ENCODE measurements around the gene RNF215. TPM values are rescaled to one million over a fixed set of nuclear protein-coding genes. Genes with fewer than 3 reads are reported as not detected.

Gene RNF215
- total and polyA plus RNA-seq, 10 of the 15 experiments (the other 5 are each of a cell fraction or from before 2014, with no cell fraction given): 0.31 to 7.6 (median 3.0) TPM; not detected in 1

DNA sequence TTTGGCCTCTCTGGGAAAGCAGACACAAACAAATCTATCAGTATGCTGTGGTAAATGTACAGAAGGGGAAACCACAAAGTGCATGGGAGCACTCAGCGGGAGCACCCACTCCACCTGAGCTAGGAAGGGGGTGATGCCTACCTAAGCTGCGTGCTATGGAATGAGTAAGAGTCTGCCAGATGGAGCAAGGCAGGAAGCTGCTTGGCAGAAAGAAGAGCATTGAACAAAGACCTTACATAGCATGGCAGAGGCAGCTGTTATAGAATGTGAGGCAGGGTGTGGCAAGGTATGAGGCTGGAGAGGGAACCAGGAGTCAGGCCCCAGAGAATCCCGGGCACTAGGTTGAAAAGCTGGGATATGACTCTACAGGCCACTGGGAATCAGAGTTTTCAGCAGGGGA is 24.6 kb upstream of the RNF215 start:
- Histone ChIP-seq H3K4me3 (no peak overlapping the region), H3K27me3 (replicated peaks in 1 of 2; ENCODE audit: control insufficient read depth in 2 of 2, insufficient read depth in 2 of 2, low read length in 1 of 2) (no peaks in the 10 kb centered on the region), H3K4me2 (ENCODE audit: control insufficient read depth, insufficient read depth) (no peak overlapping the region), H2AFZ (ENCODE audit: control insufficient read depth, low read depth, low read length) (no peak overlapping the region), H3K27ac (ENCODE audit: control insufficient read depth, insufficient read depth) (no peak overlapping the region), H3K79me2 (ENCODE audit: control insufficient read depth, insufficient read depth, low read length) (no peaks in the 10 kb centered on the region), H4K20me1 (ENCODE audit: control insufficient read depth, insufficient read depth) (no peaks in the 10 kb centered on the region), H3K36me3 (ENCODE audit: control insufficient read depth in 2 of 2, insufficient read depth in 2 of 2, low read length in 1 of 2) (no peaks in the 10 kb centered on the region; a peak in 1 of 4 replicates), H3K9me3 (replicated peaks; ENCODE audit: control insufficient read depth, insufficient read depth, low read length) (no peaks in the 10 kb centered on the region), H3K9ac (ENCODE audit: control insufficient read depth, insufficient read depth, low read length) (no peak overlapping the region), H3K4me1 (ENCODE audit: control insufficient read depth, insufficient read depth, low read length) (no peaks in the 10 kb centered on the region)
- WGBS (ENCODE audit: insufficient coverage, insufficient replicate concordance, low lambda C conversion rate, missing lambda C conversion rate): 64% methylated on average over 3 of the region's 3 CpGs
- ChIA-PET RAD21 (ENCODE audit: unreplicated experiment) (interaction anchor here (1.8 kb wide), 1 partner anchor 19 kb away, joined by 4 read pairs; no protein-coding TSS in a partner anchor), SMC1A (ENCODE audit: uncharacterized antibody, unreplicated experiment) (interaction anchor here (1.4 to 2.3 kb wide), 2 partner anchors 10 to 11 kb away, joined by 5 to 13 read pairs; no protein-coding TSS in a partner anchor), POLR2A (interaction anchor here (0.8 to 2.9 kb wide), 3 partner anchors 10 to 15 kb away, joined by 3 to 19 read pairs (median 11); partner anchors contain the start of gene SEC14L2), CTCF (interaction anchor here (1.1 to 2.8 kb wide), 3 partner anchors 10 to 123 kb away, joined by 3 to 11 read pairs (median 9); partner anchors contain the start of gene CASTOR1)
- ATAC-seq: no peak
- TF ChIP-seq NFXL1 (IDR thresholded peaks at IDR 0.05; ENCODE audit: borderline replicate concordance): 0 out of 2 replicates have a peak, but pooled peaks have one; percentile 71
- no peak for TF ChIP-seq PML (IDR thresholded peaks at IDR 0.05; ENCODE audit: low read length)
- in situ Hi-C loops (cut with MboI): no loop called here
- DNase-seq (ENCODE audit: low read depth, low spot score): no peak
- FAIRE-seq: no peak
- BruUV-seq (replicated peaks): no TSS peak
- intact Hi-C loops (cut with micrococcal nuclease; ENCODE audit: unreplicated experiment): no loop called here

DNA sequence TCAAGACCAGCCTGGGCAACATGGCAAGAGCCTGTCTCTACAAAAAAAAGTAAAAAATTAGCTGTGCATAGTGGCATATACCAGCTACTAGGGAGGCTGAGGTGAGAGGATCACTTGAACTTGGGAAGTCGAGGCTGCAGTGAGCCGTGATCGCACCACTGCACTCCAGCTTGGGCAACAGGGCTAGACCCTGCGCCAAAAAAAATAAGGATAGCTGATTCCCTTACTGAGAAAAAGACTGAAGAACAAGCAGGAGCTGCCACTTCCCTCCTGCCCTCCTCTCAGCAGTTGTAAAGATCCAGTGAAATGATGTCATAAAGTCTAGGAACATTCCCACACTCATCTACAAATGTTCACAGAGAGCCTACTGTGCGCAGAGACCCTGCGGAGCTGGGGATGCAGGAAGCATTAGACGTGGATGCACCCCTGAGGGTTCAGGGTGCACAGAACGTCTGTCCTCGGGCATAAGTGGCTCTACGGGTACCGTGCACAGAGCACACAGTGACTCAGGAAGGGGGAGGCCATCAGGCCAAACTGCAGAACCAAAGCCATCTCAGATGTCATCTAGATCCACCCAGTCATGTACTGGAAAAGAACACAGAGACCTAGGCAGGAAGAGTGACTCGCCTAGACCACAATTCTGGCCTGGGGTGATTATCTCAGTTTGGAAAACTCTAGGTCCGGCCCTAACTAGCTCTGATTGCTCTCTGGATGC is 21.3 kb upstream of the RNF215 start:
- BruUV-seq (replicated peaks): no TSS peak
- CTCF ChIA-PET: interaction anchor here (1.5 kb wide), 1 partner anchor 16 kb away, joined by 4 read pairs; the partner anchor contains the start of gene MTFP1

More for the DNA sequence above, 21.3 kb upstream of the RNF215 start:
- Histone ChIP-seq H3K27ac (ENCODE audit: control insufficient read depth, insufficient read depth) (no peak overlapping the region), H3K4me3 (no peak overlapping the region), H3K9me3 (replicated peaks; ENCODE audit: control insufficient read depth, insufficient read depth, low read length) (no peaks in the 10 kb centered on the region), H3K36me3 (ENCODE audit: control insufficient read depth in 2 of 2, insufficient read depth in 2 of 2, low read length in 1 of 2) (no peaks in the 10 kb centered on the region; a peak in 1 of 4 replicates), H3K9ac (ENCODE audit: control insufficient read depth, insufficient read depth, low read length) (no peak overlapping the region), H3K4me2 (ENCODE audit: control insufficient read depth, insufficient read depth) (no peak overlapping the region), H4K20me1 (ENCODE audit: control insufficient read depth, insufficient read depth) (no peaks in the 10 kb centered on the region), H3K79me2 (ENCODE audit: control insufficient read depth, insufficient read depth, low read length) (no peaks in the 10 kb centered on the region), H3K27me3 (replicated peaks in 1 of 2; ENCODE audit: control insufficient read depth in 2 of 2, insufficient read depth in 2 of 2, low read length in 1 of 2) (no peaks in the 10 kb centered on the region), H3K4me1 (ENCODE audit: control insufficient read depth, insufficient read depth, low read length) (no peaks in the 10 kb centered on the region), H2AFZ (ENCODE audit: control insufficient read depth, low read depth, low read length) (no peak overlapping the region)
- ChIA-PET RAD21 (ENCODE audit: unreplicated experiment) (no interaction called here), SMC1A (ENCODE audit: uncharacterized antibody, unreplicated experiment) (interaction anchor here (1.3 kb wide), 1 partner anchor 14 kb away, joined by 3 read pairs; no protein-coding TSS in a partner anchor), POLR2A (no interaction called here)
- no peak for ATAC-seq
- WGBS (ENCODE audit: insufficient coverage, insufficient replicate concordance, low lambda C conversion rate, missing lambda C conversion rate): 89% methylated on average over 13 of the region's 13 CpGs
- no peak for DNase-seq (ENCODE audit: low read depth, low spot score)
- no peak for FAIRE-seq
- intact Hi-C loops (cut with micrococcal nuclease; ENCODE audit: unreplicated experiment) (no loop called here), in situ Hi-C loops (cut with MboI) (no loop called here)
- TF ChIP-seq POLR2AphosphoS2 (IDR thresholded peaks at IDR 0.05; ENCODE audit: low read depth, low read length) (no peak), CHD2 (IDR thresholded peaks at IDR 0.05; ENCODE audit: borderline replicate concordance, low read depth, low read length) (no peak), MEF2B (IDR thresholded peaks at IDR 0.05; ENCODE audit: partially characterized antibody, poor library complexity, severe bottlenecking) (no peak), POLR2A (IDR thresholded peaks at IDR 0.05; ENCODE audit: low read depth, low read length) (no peak), SUZ12 (IDR thresholded peaks at IDR 0.05; ENCODE audit: unreplicated experiment) (no peak)
- TF ChIP-seq, protein P1, sequence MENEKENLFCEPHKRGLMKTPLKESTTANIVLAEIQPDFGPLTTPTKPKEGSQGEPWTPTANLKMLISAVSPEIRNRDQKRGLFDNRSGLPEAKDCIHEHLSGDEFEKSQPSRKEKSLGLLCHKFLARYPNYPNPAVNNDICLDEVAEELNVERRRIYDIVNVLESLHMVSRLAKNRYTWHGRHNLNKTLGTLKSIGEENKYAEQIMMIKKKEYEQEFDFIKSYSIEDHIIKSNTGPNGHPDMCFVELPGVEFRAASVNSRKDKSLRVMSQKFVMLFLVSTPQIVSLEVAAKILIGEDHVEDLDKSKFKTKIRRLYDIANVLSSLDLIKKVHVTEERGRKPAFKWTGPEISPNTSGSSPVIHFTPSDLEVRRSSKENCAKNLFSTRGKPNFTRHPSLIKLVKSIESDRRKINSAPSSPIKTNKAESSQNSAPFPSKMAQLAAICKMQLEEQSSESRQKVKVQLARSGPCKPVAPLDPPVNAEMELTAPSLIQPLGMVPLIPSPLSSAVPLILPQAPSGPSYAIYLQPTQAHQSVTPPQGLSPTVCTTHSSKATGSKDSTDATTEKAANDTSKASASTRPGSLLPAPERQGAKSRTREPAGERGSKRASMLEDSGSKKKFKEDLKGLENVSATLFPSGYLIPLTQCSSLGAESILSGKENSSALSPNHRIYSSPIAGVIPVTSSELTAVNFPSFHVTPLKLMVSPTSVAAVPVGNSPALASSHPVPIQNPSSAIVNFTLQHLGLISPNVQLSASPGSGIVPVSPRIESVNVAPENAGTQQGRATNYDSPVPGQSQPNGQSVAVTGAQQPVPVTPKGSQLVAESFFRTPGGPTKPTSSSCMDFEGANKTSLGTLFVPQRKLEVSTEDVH (IDR thresholded peaks at IDR 0.05; ENCODE audit: low read depth, partially characterized antibody): no peak
- TF ChIP-seq, protein P2, sequence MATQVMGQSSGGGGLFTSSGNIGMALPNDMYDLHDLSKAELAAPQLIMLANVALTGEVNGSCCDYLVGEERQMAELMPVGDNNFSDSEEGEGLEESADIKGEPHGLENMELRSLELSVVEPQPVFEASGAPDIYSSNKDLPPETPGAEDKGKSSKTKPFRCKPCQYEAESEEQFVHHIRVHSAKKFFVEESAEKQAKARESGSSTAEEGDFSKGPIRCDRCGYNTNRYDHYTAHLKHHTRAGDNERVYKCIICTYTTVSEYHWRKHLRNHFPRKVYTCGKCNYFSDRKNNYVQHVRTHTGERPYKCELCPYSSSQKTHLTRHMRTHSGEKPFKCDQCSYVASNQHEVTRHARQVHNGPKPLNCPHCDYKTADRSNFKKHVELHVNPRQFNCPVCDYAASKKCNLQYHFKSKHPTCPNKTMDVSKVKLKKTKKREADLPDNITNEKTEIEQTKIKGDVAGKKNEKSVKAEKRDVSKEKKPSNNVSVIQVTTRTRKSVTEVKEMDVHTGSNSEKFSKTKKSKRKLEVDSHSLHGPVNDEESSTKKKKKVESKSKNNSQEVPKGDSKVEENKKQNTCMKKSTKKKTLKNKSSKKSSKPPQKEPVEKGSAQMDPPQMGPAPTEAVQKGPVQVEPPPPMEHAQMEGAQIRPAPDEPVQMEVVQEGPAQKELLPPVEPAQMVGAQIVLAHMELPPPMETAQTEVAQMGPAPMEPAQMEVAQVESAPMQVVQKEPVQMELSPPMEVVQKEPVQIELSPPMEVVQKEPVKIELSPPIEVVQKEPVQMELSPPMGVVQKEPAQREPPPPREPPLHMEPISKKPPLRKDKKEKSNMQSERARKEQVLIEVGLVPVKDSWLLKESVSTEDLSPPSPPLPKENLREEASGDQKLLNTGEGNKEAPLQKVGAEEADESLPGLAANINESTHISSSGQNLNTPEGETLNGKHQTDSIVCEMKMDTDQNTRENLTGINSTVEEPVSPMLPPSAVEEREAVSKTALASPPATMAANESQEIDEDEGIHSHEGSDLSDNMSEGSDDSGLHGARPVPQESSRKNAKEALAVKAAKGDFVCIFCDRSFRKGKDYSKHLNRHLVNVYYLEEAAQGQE (IDR thresholded peaks at IDR 0.05; ENCODE audit: low read depth, low read length): no peak

Data from GM12878 (cell line).